GM23338 (cell line): ENCODE results near the gene GALNT7. TPM values are rescaled to one million over a fixed set of nuclear protein-coding genes. Genes with fewer than 3 reads are reported as not detected.

Source experiments
- ATAC-seq: fragments of 200-7000 bp; cut with Tn5 transposase; 3 replicates; pipeline ENCODE4 v1.9.1; 2020
- DNase-seq: peaks from one replicate; pipeline ENCODE4 v3.0.0-alpha.2; 2015; ENCODE audit warnings: low spot score
- H2AFZ ChIP-seq: fragments of 200-600 bp; sonication (generic); 2 replicates; pipeline ENCODE4 v1.8.0; 2016; ENCODE audit warnings: antibody characterized with exemption, mild to moderate bottlenecking, moderate library complexity
- H3F3A ChIP-seq: fragments of 200-600 bp; sonication (generic); replicated peaks from 2 replicates; pipeline ENCODE4 v1.8.0; 2017; ENCODE audit warnings: antibody characterized with exemption, mixed run types, low read depth
- H3K27ac ChIP-seq: fragments of 200-600 bp; sonication (generic); 2 replicates; pipeline ENCODE4 v1.6.1; 2016; ENCODE audit warnings: low read depth
- H3K27me3 ChIP-seq: fragments of 200-600 bp; sonication (generic); 2 replicates; pipeline ENCODE4 v1.8.0; 2016; ENCODE audit warnings: mild to moderate bottlenecking, mixed run types, moderate library complexity; ENCODE audit not compliant: insufficient read depth
- H3K36me3 ChIP-seq: fragments of 200-600 bp; sonication (generic); 2 replicates; pipeline ENCODE4 v1.8.0; 2016; ENCODE audit warnings: mild to moderate bottlenecking; ENCODE audit not compliant: insufficient read depth
- H3K4me1 ChIP-seq: fragments of 200-600 bp; sonication (generic); 2 replicates; pipeline ENCODE4 v1.8.0; 2016; ENCODE audit warnings: mild to moderate bottlenecking, moderate library complexity; ENCODE audit not compliant: insufficient read depth
- H3K4me2 ChIP-seq: fragments of 200-600 bp; sonication (generic); 2 replicates; pipeline ENCODE4 v1.7.1; 2017; ENCODE audit warnings: mixed run types
- H3K4me3 ChIP-seq: fragments of 200-600 bp; sonication (generic); 2 replicates; pipeline ENCODE4 v1.6.1; 2016; ENCODE audit warnings: mixed run types
- H3K79me2 ChIP-seq: fragments of 200-600 bp; sonication (generic); replicated peaks from 2 replicates; pipeline ENCODE4 v1.8.0; 2017; ENCODE audit warnings: mild to moderate bottlenecking; ENCODE audit not compliant: insufficient read depth
- H3K9me2 ChIP-seq: fragments of 200-600 bp; sonication (generic); 2 replicates; pipeline ENCODE4 v1.8.0; 2017; ENCODE audit not compliant: insufficient read depth
- H4K20me1 ChIP-seq: fragments of 200-600 bp; sonication (generic); replicated peaks from 2 replicates; pipeline ENCODE4 v1.8.0; 2017; ENCODE audit warnings: mild to moderate bottlenecking; ENCODE audit not compliant: insufficient read depth
- H3K27ac Mint-ChIP-seq: 2 replicates; pipeline ENCODE4 v1.8.0; 2020; ENCODE audit warnings: inconsistent platforms, mild to moderate bottlenecking, moderate library complexity, mixed read lengths
- H3K27me3 Mint-ChIP-seq: 3 replicates; pipeline ENCODE4 v1.8.0; 2022; ENCODE audit warnings: low read depth, mild to moderate bottlenecking, moderate library complexity, mixed read lengths, inconsistent platforms; ENCODE audit not compliant: insufficient read depth, poor library complexity
- H3K36me3 Mint-ChIP-seq: 3 replicates; pipeline ENCODE4 v1.8.0; 2021; ENCODE audit warnings: low read depth, mild to moderate bottlenecking, inconsistent platforms, moderate library complexity, mixed read lengths
- H3K4me1 Mint-ChIP-seq: 3 replicates; pipeline ENCODE4 v1.8.0; 2020; ENCODE audit warnings: mild to moderate bottlenecking, inconsistent platforms, mixed read lengths
- H3K4me3 Mint-ChIP-seq: 3 replicates; pipeline ENCODE4 v1.8.0; 2021; ENCODE audit warnings: moderate library complexity, mild to moderate bottlenecking, inconsistent platforms, mixed read lengths
- H3K9me3 Mint-ChIP-seq: 3 replicates; pipeline ENCODE4 v1.8.0; 2020; ENCODE audit warnings: moderate library complexity, mild to moderate bottlenecking, inconsistent platforms, mixed read lengths
- CREB1 ChIP-seq: fragments of 250-450 bp; sonication (Bioruptor Pico); IDR thresholded peaks from 2 replicates; pipeline ENCODE4 v1.5.0; 2020; ENCODE audit warnings: low read depth, mild to moderate bottlenecking, moderate library complexity
- CTCF ChIP-seq, 2 experiments: fragments of 200-600 bp in 1 of 2; sonication (generic) in 1 of 2; conservative IDR thresholded peaks; 2 replicates each; pipeline versions ENCODE4 v1.5.1 to v1.6.1; 2016 to 2017; ENCODE audit warnings: antibody characterized with exemption in 2 of 2, low read depth in 2 of 2, mild to moderate bottlenecking in 2 of 2, moderate library complexity in 1 of 2
- EZH2 ChIP-seq: fragments of 200-600 bp; sonication (generic); IDR thresholded peaks from one replicate; pipeline ENCODE4 v1.8.0; 2017; ENCODE audit warnings: antibody characterized with exemption, mild to moderate bottlenecking, low read depth; ENCODE audit not compliant: unreplicated experiment
- EZH2phosphoT487 ChIP-seq: fragments of 200-600 bp; sonication (generic); IDR thresholded peaks from one replicate; pipeline ENCODE4 v1.8.1; 2018; ENCODE audit warnings: antibody characterized with exemption; ENCODE audit not compliant: unreplicated experiment
- JUNB ChIP-seq: IDR thresholded peaks from one replicate; pipeline ENCODE4 v1.6.1; 2016; ENCODE audit warnings: antibody characterized with exemption; ENCODE audit not compliant: unreplicated experiment
- POLR2AphosphoS5 ChIP-seq: IDR thresholded peaks from 2 replicates; pipeline ENCODE4 v1.6.1; 2016; ENCODE audit warnings: antibody characterized with exemption, low read depth
- REST ChIP-seq: IDR thresholded peaks from one replicate; pipeline ENCODE4 v1.6.1; 2018; ENCODE audit warnings: antibody characterized with exemption; ENCODE audit not compliant: unreplicated experiment
- STAT1 ChIP-seq: IDR thresholded peaks from one replicate; pipeline ENCODE4 v1.6.1; 2016; ENCODE audit warnings: antibody characterized with exemption; ENCODE audit not compliant: unreplicated experiment
- ZNF114 ChIP-seq: fragments of 250-450 bp; sonication (Bioruptor Pico); IDR thresholded peaks from 2 replicates; pipeline ENCODE4 v1.5.0; 2020; ENCODE audit warnings: mild to moderate bottlenecking, moderate library complexity
- ZNF462 ChIP-seq: fragments of 250-450 bp; sonication (Bioruptor Pico); IDR thresholded peaks from 2 replicates; pipeline ENCODE4 v1.5.0; 2020; ENCODE audit warnings: mild to moderate bottlenecking, moderate library complexity
- polyA plus RNA-seq: library from polyadenylated mRNA; unstranded; fragments of >200 nt; fragmentation: Nextera tagmentation; extraction: Ambion mirVana; gene quantifications from 2 replicates; pipeline ENCODE4 v1.2.1, GENCODE V29; 2016
- total RNA-seq: library from RNA; depleted of rRNA; stranded (reverse); fragments of >200 nt; shearing (Covaris generic); gene quantifications from 2 replicates; pipeline ENCODE4 v1.2.3, GENCODE V29; 2014
- TF ChIP-seq, protein P1 (sequence below): IDR thresholded peaks from 2 replicates; pipeline ENCODE4 v1.6.1; 2016; ENCODE audit warnings: antibody characterized with exemption

Gene GALNT7
- total and polyA plus RNA-seq, 2 experiments from 2014 or later, result 31.8 to 72.2 TPM

GRCh38 chr4:173328236-173328901, 159.8 kb downstream of the GALNT7 start:
- Histone ChIP-seq H3K9me2 (no peaks in the 10 kb centered on the region), H4K20me1 (peaks cover 11% of the 10 kb centered on the region; the same call in 1 of the 2 replicates), H3K4me1 (peaks cover 6% of the 10 kb centered on the region), H3K4me3 (no peak overlapping the region), H3K79me2 (peaks cover 14% of the 10 kb centered on the region), H3F3A (no peaks in the 10 kb centered on the region), H3K36me3 (peaks cover 32% of the 10 kb centered on the region; the same call in 1 of the 2 replicates), H3K27ac (no peak overlapping the region), H3K4me2 (no peak overlapping the region), H3K27me3 (no peaks in the 10 kb centered on the region), H2AFZ (no peak overlapping the region)
- ATAC-seq, result no peak
- no peak overlapping the region for H3K4me3 Mint-ChIP-seq
- no peak for DNase-seq
- no peak for TF ChIP-seq CTCF (conservative IDR thresholded peaks at IDR 0.05; ENCODE audit: low read depth in 2 of 2)
- no peak for TF ChIP-seq EZH2phosphoT487
- TF ChIP-seq, protein P1, sequence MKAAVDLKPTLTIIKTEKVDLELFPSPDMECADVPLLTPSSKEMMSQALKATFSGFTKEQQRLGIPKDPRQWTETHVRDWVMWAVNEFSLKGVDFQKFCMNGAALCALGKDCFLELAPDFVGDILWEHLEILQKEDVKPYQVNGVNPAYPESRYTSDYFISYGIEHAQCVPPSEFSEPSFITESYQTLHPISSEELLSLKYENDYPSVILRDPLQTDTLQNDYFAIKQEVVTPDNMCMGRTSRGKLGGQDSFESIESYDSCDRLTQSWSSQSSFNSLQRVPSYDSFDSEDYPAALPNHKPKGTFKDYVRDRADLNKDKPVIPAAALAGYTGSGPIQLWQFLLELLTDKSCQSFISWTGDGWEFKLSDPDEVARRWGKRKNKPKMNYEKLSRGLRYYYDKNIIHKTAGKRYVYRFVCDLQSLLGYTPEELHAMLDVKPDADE, result no peak
- TF ChIP-seq ZNF114, result no peak
- no peak for TF ChIP-seq CREB1 (CRISPR knock-in tag)
- TF ChIP-seq POLR2AphosphoS5, result no peak
- no peak for TF ChIP-seq STAT1
- no peak for TF ChIP-seq JUNB
- TF ChIP-seq ZNF462 (CRISPR knock-in tag), result no peak
- no peak for TF ChIP-seq EZH2
- no peak for TF ChIP-seq REST
- H3K9me3 Mint-ChIP-seq, result no peaks in the 10 kb centered on the region
- peaks cover 68% of the 10 kb centered on the region for H3K36me3 Mint-ChIP-seq
- no peak overlapping the region for H3K27ac Mint-ChIP-seq
- H3K27me3 Mint-ChIP-seq, result peaks cover 13% of the 10 kb centered on the region
- peaks cover 18% of the 10 kb centered on the region for H3K4me1 Mint-ChIP-seq
